Keratinocyte (primary cell): ENCODE measurements around the gene TNFRSF6B.

Experiments
- EZH2 ChIP-seq: IDR thresholded peaks from one replicate; pipeline ENCODE4 v1.6.1; 2012; ENCODE audit warnings: inconsistent platforms, mild to moderate bottlenecking, low read length, moderate library complexity
- TF ChIP-seq, protein P1 (sequence below), 3 experiments: IDR thresholded peaks in 1 of 3; conservative IDR thresholded peaks in 1 of 3; optimal IDR thresholded peaks in 1 of 3; 2 replicates in 2 of 3; 3 replicates in 1 of 3; pipeline versions ENCODE3 to v1.5.1; 2011; ENCODE audit warnings: low read length in 3 of 3, mild to moderate bottlenecking in 3 of 3, moderate library complexity in 2 of 3, control low read depth in 1 of 3, inconsistent platforms in 1 of 3; ENCODE audit not compliant: insufficient read depth in 2 of 3; ENCODE audit errors: extremely low read depth in 1 of 3

DNA sequence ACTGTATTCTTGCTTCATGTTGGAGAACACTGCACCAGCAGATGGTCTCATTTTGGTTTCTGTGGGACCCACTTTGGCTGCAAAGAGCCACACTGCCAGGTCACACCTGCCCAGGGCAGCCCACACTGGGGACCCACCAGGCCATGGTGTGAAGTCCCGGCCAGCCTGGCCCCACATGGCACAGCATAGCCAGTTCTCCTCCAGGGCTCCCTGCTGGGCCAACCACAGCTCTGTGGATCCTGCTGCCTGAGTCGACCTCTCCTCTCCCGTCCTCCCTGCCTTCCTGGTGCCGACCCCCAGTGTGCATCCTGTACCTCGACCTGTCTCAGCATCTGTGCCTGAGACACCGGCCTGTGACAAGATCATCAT lies 8.3 kb downstream of the TNFRSF6B start:
- TF ChIP-seq, protein P1, sequence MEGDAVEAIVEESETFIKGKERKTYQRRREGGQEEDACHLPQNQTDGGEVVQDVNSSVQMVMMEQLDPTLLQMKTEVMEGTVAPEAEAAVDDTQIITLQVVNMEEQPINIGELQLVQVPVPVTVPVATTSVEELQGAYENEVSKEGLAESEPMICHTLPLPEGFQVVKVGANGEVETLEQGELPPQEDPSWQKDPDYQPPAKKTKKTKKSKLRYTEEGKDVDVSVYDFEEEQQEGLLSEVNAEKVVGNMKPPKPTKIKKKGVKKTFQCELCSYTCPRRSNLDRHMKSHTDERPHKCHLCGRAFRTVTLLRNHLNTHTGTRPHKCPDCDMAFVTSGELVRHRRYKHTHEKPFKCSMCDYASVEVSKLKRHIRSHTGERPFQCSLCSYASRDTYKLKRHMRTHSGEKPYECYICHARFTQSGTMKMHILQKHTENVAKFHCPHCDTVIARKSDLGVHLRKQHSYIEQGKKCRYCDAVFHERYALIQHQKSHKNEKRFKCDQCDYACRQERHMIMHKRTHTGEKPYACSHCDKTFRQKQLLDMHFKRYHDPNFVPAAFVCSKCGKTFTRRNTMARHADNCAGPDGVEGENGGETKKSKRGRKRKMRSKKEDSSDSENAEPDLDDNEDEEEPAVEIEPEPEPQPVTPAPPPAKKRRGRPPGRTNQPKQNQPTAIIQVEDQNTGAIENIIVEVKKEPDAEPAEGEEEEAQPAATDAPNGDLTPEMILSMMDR (optimal IDR thresholded peaks at IDR 0.05 in 1 of 3, IDR thresholded peaks at IDR 0.05 in 1 of 3, conservative IDR thresholded peaks at IDR 0.05 in 1 of 3; ENCODE audit: extremely low read depth in 1 of 3, insufficient read depth in 2 of 3, low read length in 3 of 3): no peak
- no peak for TF ChIP-seq EZH2
